HG03025 (cell line): ENCODE data around the gene FMN1.
"Not testable (repeated sequence)": the region's sequence is repeated elsewhere in the genome, so short reads cannot be mapped to it uniquely, and the experiment has no call there.

Experiments used
- ATAC-seq: cut with Tn5 transposase; IDR thresholded peaks from one replicate; pipeline ENCODE4 v1.9.1; 2021; ENCODE audit warnings: mild to moderate bottlenecking, moderate library complexity; ENCODE audit not compliant: unreplicated experiment, low FRiP score

Gene FMN1

GRCh38 chr15:33096134-33096533, 98.4 kb downstream of the FMN1 start:
- no peak for ATAC-seq

GRCh38 chr15:33095641-33096040, 98.9 kb downstream of the FMN1 start:
- ATAC-seq = no peak

GRCh38 chr15:33094336-33094735, 100.2 kb downstream of the FMN1 start:
- no peak for ATAC-seq

GRCh38 chr15:33093222-33093621, 101.3 kb downstream of the FMN1 start:
- no peak for ATAC-seq

- ATAC-seq = no peak
These were observed 102.4 kb downstream of the FMN1 start for GRCh38 chr15:33091983-33092693.

GRCh38 chr15:33089878-33090757, 104.4 kb downstream of the FMN1 start:
- no peak for ATAC-seq

- ATAC-seq = no peak
These were observed 105.2 kb downstream of the FMN1 start for GRCh38 chr15:33089165-33089877.

- no peak for ATAC-seq
These were observed 107.9 kb downstream of the FMN1 start for GRCh38 chr15:33086500-33087121.

GRCh38 chr15:33084661-33085060, 109.9 kb downstream of the FMN1 start:
- no peak for ATAC-seq

GRCh38 chr15:33083232-33084081, 111.1 kb downstream of the FMN1 start:
- ATAC-seq = no peak

GRCh38 chr15:33080006-33080405, 114.5 kb downstream of the FMN1 start:
- ATAC-seq = no peak

- no peak for ATAC-seq
These were observed 115.9 kb downstream of the FMN1 start for GRCh38 chr15:33078607-33079006.

- ATAC-seq = no peak
These were observed 117.6 kb downstream of the FMN1 start for GRCh38 chr15:33076937-33077336.

- no peak for ATAC-seq
These were observed 119.6 kb downstream of the FMN1 start for GRCh38 chr15:33074942-33075341.

- no peak for ATAC-seq
These were observed 120.3 kb downstream of the FMN1 start for GRCh38 chr15:33074212-33074611.

- ATAC-seq = no peak
These were observed 123.1 kb downstream of the FMN1 start for GRCh38 chr15:33071451-33071850.

- ATAC-seq = not testable (repeated sequence)
These were observed 124.6 kb downstream of the FMN1 start for GRCh38 chr15:33069903-33070302.

GRCh38 chr15:33069161-33069560, 125.4 kb downstream of the FMN1 start:
- no peak for ATAC-seq

- no peak for ATAC-seq
These were observed 126.0 kb downstream of the FMN1 start for GRCh38 chr15:33068511-33068990.
